Stomach smooth muscle (tissue), 2 donors: ENCODE data around the gene RRAGA.
"Not testable (repeated sequence)": the region's sequence is repeated elsewhere in the genome, so short reads cannot be mapped to it uniquely, and the experiment has no call there.

ENCODE experiments used
- H3K27ac ChIP-seq: one replicate; pipeline ENCODE4 v1.7.0; 2013; ENCODE audit warnings: mild to moderate bottlenecking, low read length, inconsistent platforms
- H3K27me3 ChIP-seq, 2 donors: one replicate each; pipeline ENCODE4 v1.7.0; 2013; ENCODE audit warnings: low read length in 2 of 2; ENCODE audit not compliant: insufficient read depth in 2 of 2, control insufficient read depth in 1 of 2
- H3K36me3 ChIP-seq, 2 donors: one replicate each; pipeline ENCODE4 v1.7.0; 2013; ENCODE audit warnings: low read length in 2 of 2; ENCODE audit not compliant: control insufficient read depth in 2 of 2, insufficient read depth in 2 of 2
- H3K4me1 ChIP-seq: one replicate; pipeline ENCODE4 v1.7.0; 2013; ENCODE audit warnings: low read length; ENCODE audit not compliant: control insufficient read depth, insufficient read depth
- H3K4me3 ChIP-seq, 2 donors: one replicate each; pipeline ENCODE4 v1.7.0; 2013; ENCODE audit warnings: low read length in 2 of 2
- H3K9ac ChIP-seq, 2 donors: one replicate each; pipeline ENCODE4 v1.7.0; 2013; ENCODE audit warnings: low read length in 2 of 2, mild to moderate bottlenecking in 1 of 2
- H3K9me3 ChIP-seq, 2 donors: one replicate each; pipeline ENCODE4 v1.7.0; 2013; ENCODE audit warnings: low read length in 2 of 2; ENCODE audit not compliant: control insufficient read depth in 2 of 2
- donor health status: healthy.
- donor health status: Pancreatic carcinoma.

Gene RRAGA, protein sequence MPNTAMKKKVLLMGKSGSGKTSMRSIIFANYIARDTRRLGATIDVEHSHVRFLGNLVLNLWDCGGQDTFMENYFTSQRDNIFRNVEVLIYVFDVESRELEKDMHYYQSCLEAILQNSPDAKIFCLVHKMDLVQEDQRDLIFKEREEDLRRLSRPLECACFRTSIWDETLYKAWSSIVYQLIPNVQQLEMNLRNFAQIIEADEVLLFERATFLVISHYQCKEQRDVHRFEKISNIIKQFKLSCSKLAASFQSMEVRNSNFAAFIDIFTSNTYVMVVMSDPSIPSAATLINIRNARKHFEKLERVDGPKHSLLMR

DNA sequence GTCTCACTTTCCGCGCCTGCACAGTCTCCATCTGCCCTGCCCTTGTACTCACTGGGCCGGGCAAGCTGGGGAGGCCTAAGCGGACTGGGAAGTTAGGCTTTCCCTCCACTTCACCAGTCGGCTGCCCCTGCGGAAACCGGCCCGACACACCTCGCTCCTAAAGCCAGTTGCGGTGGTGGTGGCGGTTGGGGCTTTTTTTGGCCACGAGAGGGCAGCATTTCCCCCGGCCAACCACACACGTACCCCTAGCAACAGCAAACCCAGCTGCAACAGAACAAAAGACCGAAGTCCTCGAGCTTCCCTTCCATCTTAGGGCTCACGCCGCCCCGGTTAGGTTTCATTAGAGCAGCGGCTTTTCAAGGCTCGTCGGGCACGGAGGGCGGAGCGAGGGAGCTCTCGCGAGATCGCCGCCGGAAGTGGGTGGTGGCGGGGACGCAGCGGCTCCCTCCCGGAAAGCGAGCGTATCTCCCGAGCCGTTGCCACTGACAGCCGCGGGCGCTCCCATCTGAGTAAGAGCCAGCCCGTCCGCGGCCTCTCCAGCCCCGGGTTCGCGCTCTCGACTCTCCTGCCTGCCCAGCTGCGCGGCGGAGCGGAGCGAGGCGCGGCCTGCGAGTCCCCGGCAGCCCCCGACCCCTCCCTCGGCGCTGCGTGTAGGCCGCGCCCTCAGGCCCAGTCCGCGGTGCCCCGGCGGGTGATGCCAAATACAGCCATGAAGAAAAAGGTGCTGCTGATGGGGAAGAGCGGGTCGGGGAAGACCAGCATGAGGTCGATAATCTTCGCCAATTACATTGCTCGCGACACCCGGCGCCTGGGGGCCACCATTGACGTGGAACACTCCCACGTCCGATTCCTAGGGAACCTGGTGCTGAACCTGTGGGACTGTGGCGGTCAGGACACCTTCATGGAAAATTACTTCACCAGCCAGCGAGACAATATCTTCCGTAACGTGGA, at the start of gene RRAGA:
Gene RRAGA, plus strand, starts transcription at position 462 of the 951 bp plus-strand sequence. Its CDS starts 233 bp downstream, at position 695.
- H3K27ac ChIP-seq, result peak within 1 kb of the TSS; percentile 96
- peaks cover 0 to 3% of the 10 kb centered on the region in 2 donors for H3K36me3 ChIP-seq
- peak within 1 kb of the TSS; percentile 95 to 98 for H3K9ac ChIP-seq
- peaks cover 19% of the 10 kb centered on the region for H3K4me1 ChIP-seq
- no peaks in the 10 kb centered on the region for H3K27me3 ChIP-seq
- no peaks in the 10 kb centered on the region for H3K9me3 ChIP-seq
- H3K4me3 ChIP-seq, result peak within 1 kb of the TSS; percentile 98 to 99

DNA sequence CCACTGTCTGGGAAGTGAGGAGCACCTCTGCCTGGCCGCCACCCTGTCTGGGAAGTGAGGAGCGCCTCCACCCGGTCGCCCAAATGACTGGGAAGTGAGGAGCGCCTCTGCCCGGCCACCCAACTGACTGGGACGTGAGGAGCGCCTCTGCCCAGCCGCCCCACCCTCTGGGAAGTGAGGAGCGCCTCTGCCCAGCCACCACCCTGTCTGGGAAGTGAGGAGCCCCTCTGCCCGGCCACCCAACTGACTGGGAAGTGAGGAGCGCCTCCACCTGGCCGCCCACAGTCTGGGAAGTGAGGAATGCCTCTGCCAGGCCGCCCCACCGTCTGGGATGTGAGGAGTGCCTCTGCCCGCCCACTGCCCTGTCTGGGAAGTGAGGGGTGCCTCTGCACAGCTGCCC, 49.1 kb upstream of the RRAGA start:
- Histone ChIP-seq H3K9me3 (no peaks in the 10 kb centered on the region), H3K36me3 (no peaks in the 10 kb centered on the region), H3K27me3 (no peaks in the 10 kb centered on the region), H3K9ac (no peak overlapping the region), H3K4me3 (no peak overlapping the region), H3K27ac (no peak overlapping the region), H3K4me1 (no peaks in the 10 kb centered on the region)

DNA sequence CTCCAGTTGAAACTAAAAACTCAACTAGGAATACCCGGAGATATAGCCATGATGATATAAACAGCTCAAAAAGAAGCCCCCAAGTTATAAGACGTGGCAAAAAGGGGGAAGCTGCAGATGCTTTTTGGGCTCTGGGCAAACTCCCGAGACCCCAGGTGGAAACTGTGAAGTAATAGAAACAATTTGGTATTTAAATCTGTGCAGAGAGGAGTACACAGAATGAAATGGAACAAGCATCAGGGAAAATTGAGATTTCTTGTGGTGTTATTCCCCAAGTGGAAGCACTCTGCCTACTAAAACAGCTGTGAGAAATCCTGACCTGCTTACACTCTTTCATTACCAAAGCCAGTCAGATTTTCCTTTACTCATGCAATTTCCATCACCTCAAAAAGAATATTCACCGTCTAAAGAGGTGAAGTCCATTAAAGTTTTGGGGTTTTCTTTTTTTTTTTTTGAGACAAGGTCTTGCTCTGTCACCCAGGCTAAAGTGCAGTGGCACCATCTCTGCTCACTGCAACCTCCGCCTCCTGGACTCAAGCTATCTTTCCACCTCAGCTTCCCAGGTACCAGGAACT, 39.7 kb upstream of the RRAGA start:
- Histone ChIP-seq H3K27me3 (no peaks in the 10 kb centered on the region), H3K4me1 (peaks cover 12% of the 10 kb centered on the region), H3K36me3 (no peaks in the 10 kb centered on the region), H3K27ac (no peak overlapping the region), H3K9me3 (no peaks in the 10 kb centered on the region), H3K4me3 (no peak overlapping the region), H3K9ac (no peak overlapping the region)

DNA sequence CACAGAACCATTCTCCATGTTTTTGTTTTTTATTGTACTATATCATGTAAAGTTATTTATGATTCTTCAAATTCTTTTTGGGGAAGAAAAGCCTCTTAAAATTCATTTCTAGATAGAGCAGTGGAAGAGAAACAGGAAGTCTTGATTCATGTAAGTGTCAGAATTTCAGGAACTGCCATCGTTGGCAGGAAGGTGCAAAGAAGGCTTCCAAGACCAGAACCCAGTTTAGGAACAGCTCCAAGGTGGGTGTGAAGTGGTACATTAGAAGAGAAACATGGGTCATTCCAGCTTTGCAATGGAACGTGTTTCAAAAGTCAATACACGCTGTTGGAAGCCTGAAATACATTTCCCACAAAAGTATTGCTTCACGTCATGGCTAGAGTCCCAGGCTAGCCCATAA, 31.0 kb upstream of the RRAGA start:
- Histone ChIP-seq H3K9me3 (peaks cover 0 to 3% of the 10 kb centered on the region in 2 donors), H3K4me1 (peaks cover under 1% of the 10 kb centered on the region)

DNA sequence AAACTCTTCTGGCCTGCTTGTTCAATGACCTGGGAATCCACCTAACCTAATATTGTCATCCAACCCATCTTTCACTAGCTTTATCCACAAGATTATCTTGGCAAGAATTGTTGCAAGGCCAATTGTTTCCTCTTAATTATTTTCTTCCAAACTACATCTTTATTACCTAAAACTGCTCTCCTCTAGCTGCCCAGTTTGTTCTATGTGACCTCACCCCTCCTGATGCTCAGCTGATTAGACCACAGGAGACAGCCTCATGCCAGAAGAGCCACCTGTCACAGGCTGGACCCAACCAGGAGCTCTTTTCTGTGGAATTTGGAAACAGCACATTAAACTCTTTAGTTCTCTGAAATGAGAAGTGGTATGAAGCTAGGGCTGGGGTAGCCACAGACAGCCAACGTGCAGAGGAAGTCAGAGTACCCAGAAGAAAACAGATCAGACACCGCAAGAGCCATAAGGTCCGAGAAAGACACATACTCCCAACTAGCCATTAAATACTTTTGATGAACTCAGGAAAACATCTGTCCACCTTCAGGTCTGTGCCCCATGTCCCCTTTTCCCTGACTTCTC, 28.3 kb upstream of the RRAGA start:
- Histone ChIP-seq H3K36me3 (no peaks in the 10 kb centered on the region), H3K9ac (no peak overlapping the region), H3K27ac (no peak overlapping the region)

More for the DNA sequence above, 31.0 kb upstream of the RRAGA start:
- H3K27me3 ChIP-seq, result no peaks in the 10 kb centered on the region
- H3K4me3 ChIP-seq, result no peak overlapping the region
- no peak overlapping the region for H3K27ac ChIP-seq
- H3K36me3 ChIP-seq, result no peaks in the 10 kb centered on the region
- H3K9ac ChIP-seq, result no peak overlapping the region

DNA sequence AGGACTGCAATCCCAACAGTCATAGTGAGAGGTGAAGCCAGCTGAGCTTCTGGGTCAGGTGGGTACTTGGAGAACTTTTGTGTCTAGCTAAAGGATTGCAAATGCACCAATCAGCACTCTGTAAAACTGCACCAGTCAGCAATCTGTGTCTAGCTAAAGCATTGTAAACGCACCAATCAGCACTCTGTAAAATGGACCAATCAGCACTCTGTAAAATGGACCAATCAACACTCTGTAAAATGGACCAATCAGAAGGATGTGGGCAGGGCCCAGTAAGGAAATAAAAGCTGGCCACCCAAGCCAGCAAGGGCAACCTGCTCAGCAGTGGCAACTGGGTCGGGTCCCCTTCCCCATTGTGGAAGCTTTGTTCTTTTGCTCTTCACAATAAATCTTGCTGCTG, 27.6 kb upstream of the RRAGA start:
- not testable (repeated sequence) for H3K9ac ChIP-seq, H3K36me3 ChIP-seq, H3K27me3 ChIP-seq, H3K27ac ChIP-seq, H3K9me3 ChIP-seq, H3K4me1 ChIP-seq, H3K4me3 ChIP-seq

More for the DNA sequence above, 28.3 kb upstream of the RRAGA start:
- Histone ChIP-seq H3K27me3 (no peaks in the 10 kb centered on the region), H3K9me3 (peaks cover 0 to 3% of the 10 kb centered on the region in 2 donors), H3K4me1 (no peaks in the 10 kb centered on the region), H3K4me3 (no peak overlapping the region)

DNA sequence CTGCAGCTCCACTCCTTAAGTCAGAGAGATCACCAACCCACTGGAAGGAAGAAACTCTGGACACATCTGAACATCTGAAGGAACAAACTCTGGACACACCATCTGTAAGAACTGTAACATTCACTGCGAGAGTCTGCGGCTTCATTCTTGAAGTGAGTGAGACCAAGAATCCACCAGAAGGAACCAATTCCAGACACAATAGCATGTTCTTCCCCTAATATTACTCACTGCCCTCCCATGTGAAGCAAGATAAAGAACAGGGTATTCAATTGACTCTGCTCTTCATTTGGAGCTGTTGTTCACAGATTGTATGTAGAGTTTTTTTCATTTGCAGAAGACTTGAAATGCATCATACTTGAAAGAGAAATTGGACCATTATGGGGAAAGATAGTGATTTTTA, 27.0 kb upstream of the RRAGA start:
- Histone ChIP-seq H3K36me3 (no peaks in the 10 kb centered on the region), H3K4me3 (no peak overlapping the region), H3K9me3 (peaks cover 0 to 3% of the 10 kb centered on the region in 2 donors), H3K9ac (no peak overlapping the region), H3K27me3 (no peaks in the 10 kb centered on the region), H3K4me1 (no peaks in the 10 kb centered on the region), H3K27ac (no peak overlapping the region)

DNA sequence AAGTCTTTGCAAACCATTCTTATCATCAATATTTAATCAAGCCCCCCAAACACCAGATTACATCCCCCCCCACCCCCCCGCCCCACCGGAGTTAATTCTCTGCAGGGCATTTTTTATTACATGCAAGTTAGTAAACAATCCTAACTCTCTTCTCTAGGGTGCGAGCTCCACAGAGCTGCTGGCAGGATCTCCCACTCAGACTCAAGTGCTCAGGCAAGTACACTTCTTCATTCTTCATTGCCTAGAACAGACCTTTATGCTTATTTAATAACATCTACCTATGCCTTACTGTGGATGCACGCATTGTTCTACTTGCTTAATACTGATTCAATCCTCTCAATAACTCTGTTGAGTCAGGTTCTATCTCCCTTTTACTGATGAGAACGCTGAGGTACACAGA, 26.1 kb upstream of the RRAGA start:
- Histone ChIP-seq H3K27me3 (no peaks in the 10 kb centered on the region), H3K9me3 (peaks cover 0 to 3% of the 10 kb centered on the region in 2 donors), H3K4me3 (no peak overlapping the region), H3K4me1 (no peaks in the 10 kb centered on the region), H3K36me3 (no peaks in the 10 kb centered on the region), H3K27ac (no peak overlapping the region), H3K9ac (no peak overlapping the region)

DNA sequence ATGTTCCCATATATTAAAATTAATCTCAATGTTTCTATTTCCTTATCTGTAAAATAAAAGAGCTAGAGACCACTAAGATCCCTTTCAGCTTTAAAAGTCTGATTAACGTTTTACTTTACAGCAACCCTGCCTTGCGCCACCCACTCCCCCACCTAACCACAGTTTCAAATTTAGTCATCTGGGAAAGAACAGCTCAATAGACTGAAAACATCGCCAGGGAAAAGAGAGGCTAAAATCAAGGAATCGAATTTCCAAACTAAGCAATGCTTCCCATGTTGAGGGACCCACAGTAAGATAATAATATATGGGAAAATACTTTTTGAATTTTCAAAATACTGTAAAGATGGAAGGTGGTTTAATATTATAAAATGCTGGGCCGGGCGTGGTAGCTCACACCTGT, 22.9 kb upstream of the RRAGA start:
- Histone ChIP-seq H3K9me3 (peaks cover 0 to under 1% of the 10 kb centered on the region in 2 donors), H3K4me1 (peaks cover 3% of the 10 kb centered on the region), H3K4me3 (no peak overlapping the region), H3K27me3 (no peaks in the 10 kb centered on the region), H3K36me3 (no peaks in the 10 kb centered on the region), H3K27ac (no peak overlapping the region), H3K9ac (no peak overlapping the region)

DNA sequence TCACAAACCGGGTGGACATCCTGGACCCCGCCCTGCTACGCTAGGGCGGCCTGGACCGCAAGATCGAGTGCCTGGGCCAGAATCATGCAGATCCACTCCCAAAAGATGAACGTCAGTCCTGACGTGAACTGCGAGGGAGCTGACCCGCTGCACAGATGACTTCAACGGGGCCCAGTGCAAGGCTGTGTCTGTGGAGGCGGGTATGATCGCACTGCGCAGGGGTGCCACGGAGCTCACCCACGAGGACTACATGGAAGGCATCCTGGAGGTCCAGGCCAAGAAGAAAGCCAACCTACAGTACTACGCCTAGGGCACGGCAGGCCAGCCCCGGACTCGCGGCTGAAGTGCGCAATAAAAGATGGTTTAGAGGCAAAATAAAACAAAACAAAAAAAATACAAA, 21.4 kb upstream of the RRAGA start:
- no peaks in the 10 kb centered on the region for H3K36me3 ChIP-seq
- H3K4me1 ChIP-seq, result peaks cover 3% of the 10 kb centered on the region
- no peaks in the 10 kb centered on the region for H3K9me3 ChIP-seq
- no peak overlapping the region for H3K9ac ChIP-seq
- H3K27me3 ChIP-seq, result no peaks in the 10 kb centered on the region
- H3K4me3 ChIP-seq, result no peak overlapping the region
- no peak overlapping the region for H3K27ac ChIP-seq
